Pancreas (tissue), 10 donors: Measurements from ENCODE around the gene SLC39A11. TPM values are rescaled to one million over a fixed set of nuclear protein-coding genes. Genes with fewer than 3 reads are reported as not detected.
"Not testable (repeated sequence)": the region's sequence is repeated elsewhere in the genome, so short reads cannot be mapped to it uniquely, and the experiment has no call there.

Experiments used
- ATAC-seq, 4 donors: fragments of 200-7000 bp; cut with Tn5 transposase; one replicate each; pipeline versions ENCODE4 v1.8.0 to v1.9.1; 2020; ENCODE audit warnings: mild to moderate bottlenecking in 4 of 4, moderate library complexity in 4 of 4
- DNase-seq, 6 donors: peaks; one replicate each; pipeline ENCODE4 v3.0.0-alpha.2; 2020
- FAIRE-seq: peaks from 2 replicates; lab custom pipeline; 2012; peaks lifted over from hg19 to GRCh38; lab: Jason Lieb, UNC
- H3K27ac ChIP-seq, 4 donors: fragments of 200-600 bp; sonication (generic); 1 replicate in 3 of 4; 2 replicates in 1 of 4; pipeline versions ENCODE4 v1.5.0 to v1.8.0; 2020
- H3K27me3 ChIP-seq, 4 donors: fragments of 200-600 bp; one replicate each; pipeline ENCODE4 v1.8.0; 2021
- H3K36me3 ChIP-seq, 3 donors: fragments of 200-600 bp; sonication (generic) in 1 of 3; one replicate each; pipeline versions ENCODE4 v1.5.0 to v1.8.0; 2020 to 2021
- H3K4me1 ChIP-seq, 3 donors: fragments of 200-600 bp; one replicate each; pipeline ENCODE4 v1.8.0; 2021
- H3K4me3 ChIP-seq, 4 donors: fragments of 200-600 bp; sonication (generic) in 2 of 4; one replicate each; pipeline versions ENCODE4 v1.5.0 to v1.8.0; 2020 to 2021
- H3K9me3 ChIP-seq, 4 donors: fragments of 200-600 bp; one replicate each; pipeline ENCODE4 v1.8.0; 2021
- CTCF ChIP-seq, 4 donors: fragments of 200-600 bp; sonication (generic) in 3 of 4; IDR thresholded peaks; one replicate each; pipeline versions ENCODE4 v1.5.0 to v1.8.0; 2021; ENCODE audit warnings: antibody characterized with exemption in 4 of 4
- WGBS, 2 donors: extraction: QIAGEN DNeasy Blood & Tissue Kit; methylation state at CpG; one replicate each; pipeline ENCODE4 v1.1.7; 2013; 5-methylcytosine and 5-hydroxymethylcytosine counted together
- intact Hi-C, 3 donors: fragments of 100-400 bp; cut with DNase I; formaldehyde crosslinking; loops; one replicate each; pipeline versions ENCODE4 v1.11.1 to v1.14.2; 2022
- polyA plus RNA-seq, 2 donors: library from polyadenylated mRNA; stranded (reverse); fragments of 200-250 nt; gene quantifications; one replicate each; pipeline ENCODE4 v1.2.3, GENCODE V29; 2013
- total RNA-seq, 6 donors: library from RNA; stranded (reverse); fragmentation: NEBNext Ultra II Directional in 4 of 6; extraction: Animal tissue kit (Norgen Biotek cat#: 25700) in 4 of 6; gene quantifications; one replicate each; pipeline versions ENCODE4 v1.2.1 to v1.2.4, GENCODE V29; 2021 to 2023
- donor health status: healthy with polysubstance abuse.
- donor health status: DM: no; HTN: no; CAD: no; lungs with moderate emphysema.
- donor health status: DM: no; HTN: no; CAD: no.
- donor health status: control.
- donor health status: control.
- donor health status: Bipolar disorder and iron deficiency.
- donor health status: DM: yes; HTN: yes; CAD: no.
- donor health status: DM: no; HTN: no; CAD: no.
- donor health status: DM: no; HTN: no; CAD: no.
- donor health status: DM: yes; HTN: yes; CAD: no.

The SLC39A11 gene
- total and polyA plus RNA-seq, 8 donors: 7.9 to 32.9 (median 19.9) TPM

- Histone ChIP-seq H3K9me3 (no peaks in the 10 kb centered on the region), H3K4me1 (no peaks in the 10 kb centered on the region), H3K27ac (peak overlapping the region in 1 of 4 donors; percentile 8), H3K36me3 (no peaks in the 10 kb centered on the region), H3K27me3 (no peaks in the 10 kb centered on the region), H3K4me3 (no peak overlapping the region)
- FAIRE-seq (no peak), DNase-seq (peak in 3 of 6 donors; percentile 55 to 59 (median 57)), ATAC-seq (peak; percentile 65 to 89 (median 74))
- TF ChIP-seq CTCF (IDR thresholded peaks at IDR 0.05): no peak
- intact Hi-C loops: loop anchor here in 1 of 3 donors (10.0 kb wide), 1 partner anchor 87 kb away; the partner anchor contains the start of gene SLC39A11
- WGBS, 2 donors: 45 to 48% methylated on average over 7 of the region's 7 CpGs
Measured at GRCh38 chr17:73007407-73007806, 85.1 kb downstream of the SLC39A11 start.

- DNase-seq (no peak), FAIRE-seq (no peak), ATAC-seq (no peak)
- Histone ChIP-seq H3K4me3 (no peak overlapping the region), H3K36me3 (no peaks in the 10 kb centered on the region), H3K27me3 (no peaks in the 10 kb centered on the region), H3K27ac (no peak overlapping the region), H3K9me3 (no peaks in the 10 kb centered on the region), H3K4me1 (no peaks in the 10 kb centered on the region)
- 83 to 84% methylated on average over 8 of the region's 8 CpGs for WGBS, 2 donors
- intact Hi-C loops: loop anchor here in 1 of 3 donors (10.0 kb wide), 1 partner anchor 89 kb away; the partner anchor contains the start of gene SLC39A11
- no peak for TF ChIP-seq CTCF (IDR thresholded peaks at IDR 0.05)
Measured at GRCh38 chr17:73005360-73005759, 87.1 kb downstream of the SLC39A11 start.

- FAIRE-seq: no peak
- intact Hi-C loops: loop anchor here in 1 of 3 donors (10.0 kb wide), 1 partner anchor 91 kb away; the partner anchor contains the start of gene SLC39A11
Measured at GRCh38 chr17:73003487-73003886, 89.0 kb downstream of the SLC39A11 start.

GRCh38 chr17:73000832-73001231, 91.7 kb downstream of the SLC39A11 start:
- 94 to 98% methylated on average over 3 of the region's 3 CpGs for WGBS, 2 donors
- no peak for FAIRE-seq
- Histone ChIP-seq H3K27me3 (no peaks in the 10 kb centered on the region), H3K4me3 (no peak overlapping the region), H3K27ac (no peak overlapping the region), H3K4me1 (no peaks in the 10 kb centered on the region), H3K36me3 (no peaks in the 10 kb centered on the region), H3K9me3 (no peaks in the 10 kb centered on the region)
- ATAC-seq: no peak
- no peak for TF ChIP-seq CTCF (IDR thresholded peaks at IDR 0.05)
- no peak for DNase-seq
- intact Hi-C loops: loop anchor here in 1 of 3 donors (10.0 kb wide), 1 partner anchor 94 kb away; the partner anchor contains the start of gene SLC39A11

More at GRCh38 chr17:73003487-73003886, 89.0 kb downstream of the SLC39A11 start:
- no peak overlapping the region for H3K27ac ChIP-seq
- DNase-seq (peak in 2 of 6 donors; percentile 33 to 61), ATAC-seq (peak; percentile 84 to 90 (median 86))
- no peaks in the 10 kb centered on the region for H3K4me1 ChIP-seq
- no peak for TF ChIP-seq CTCF (IDR thresholded peaks at IDR 0.05)
- H3K4me3 ChIP-seq: no peak overlapping the region
- no peaks in the 10 kb centered on the region for H3K36me3 ChIP-seq
- no peaks in the 10 kb centered on the region for H3K27me3 ChIP-seq
- 73 to 76% methylated on average over 6 of the region's 6 CpGs for WGBS, 2 donors
- no peaks in the 10 kb centered on the region for H3K9me3 ChIP-seq

GRCh38 chr17:72999474-72999873, 93.0 kb downstream of the SLC39A11 start:
- DNase-seq, ATAC-seq, H3K9me3 ChIP-seq, H3K27me3 ChIP-seq, intact Hi-C loops, H3K27ac ChIP-seq, H3K4me3 ChIP-seq, FAIRE-seq, H3K36me3 ChIP-seq, H3K4me1 ChIP-seq: not testable (repeated sequence)
- WGBS, 2 donors: 75 to 76% methylated on average over 5 of the region's 5 CpGs
